ENCODE data around the gene POC1B.
A peak's percentile ranks its signal among the peaks of the same experiment; 100 is the strongest.
"Not testable (repeated sequence)": the region's sequence is repeated elsewhere in the genome, so short reads cannot be mapped to it uniquely, and the experiment has no call there.

The POC1B gene

GRCh38 chr12:89459279-89459678 lies 66.6 kb downstream of the POC1B start:
- not testable (repeated sequence) for DNase-seq

- no peak for DNase-seq
Observed at GRCh38 chr12:89456565-89456964, 69.3 kb downstream of the POC1B start.

GRCh38 chr12:89454080-89454848 lies 71.6 kb downstream of the POC1B start:
- DNase-seq: no peak

DNA sequence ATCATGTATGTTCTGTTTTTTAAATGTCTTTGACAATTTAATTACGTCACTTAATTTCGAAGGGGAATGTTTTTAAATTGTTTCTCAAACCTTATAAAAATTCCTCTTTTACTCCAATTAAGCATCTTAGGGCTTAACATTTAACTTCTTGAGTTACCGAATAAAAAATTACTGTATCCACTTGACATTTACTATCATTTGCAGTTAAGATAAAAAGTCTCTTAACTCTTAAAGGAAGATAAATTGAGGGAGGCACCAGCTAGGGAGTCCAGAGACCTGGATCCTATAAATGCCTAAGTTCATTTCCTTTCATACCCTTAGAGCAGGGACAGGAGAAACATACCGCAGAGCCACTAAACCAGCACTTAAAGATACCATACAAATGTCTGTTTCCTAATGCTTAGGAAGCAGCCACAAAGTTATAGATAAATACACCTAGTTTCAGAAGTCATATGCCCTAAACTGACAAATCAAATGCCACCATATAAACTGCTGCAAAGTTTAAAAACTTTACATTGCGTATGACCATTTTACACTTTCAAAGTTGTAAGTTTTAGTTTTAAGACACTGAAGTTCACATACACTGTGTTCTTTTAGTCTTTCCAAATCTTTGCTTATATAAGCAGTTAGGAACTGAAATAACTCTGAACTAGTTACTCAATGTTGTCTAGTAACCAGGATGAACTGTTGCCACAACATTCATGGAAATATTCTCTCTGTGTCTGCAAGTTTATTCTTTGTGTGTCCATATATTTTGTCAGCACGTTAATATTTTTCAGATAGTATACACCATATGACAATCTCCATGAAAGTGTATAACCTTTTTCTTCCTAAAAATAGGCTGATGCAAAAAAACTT lies 72.5 kb downstream of the POC1B start:
- DNase-seq: no peak

GRCh38 chr12:89451841-89452251 lies 74.0 kb downstream of the POC1B start:
- no peak for DNase-seq

DNA sequence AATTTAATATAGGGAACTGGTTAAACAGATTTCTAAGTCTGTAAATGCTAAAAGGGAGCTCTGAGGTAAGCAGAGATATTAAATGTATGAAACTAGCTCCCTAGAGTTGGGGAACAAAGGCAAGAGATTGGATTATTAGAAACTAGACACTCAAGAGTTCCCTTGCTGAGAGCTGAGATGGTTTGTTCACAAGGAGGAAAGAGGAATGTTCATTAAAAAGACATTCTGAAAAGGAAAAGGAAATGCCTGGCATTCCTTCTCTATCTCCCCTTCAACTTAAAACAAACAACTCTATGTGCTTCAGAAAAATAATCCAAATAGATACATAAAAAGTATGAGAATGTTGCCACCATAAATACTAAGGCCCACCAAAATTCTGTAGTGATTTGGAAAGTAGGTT lies 74.9 kb downstream of the POC1B start:
- DNase-seq: no peak

- no peak for DNase-seq
Observed at GRCh38 chr12:89448951-89449371, 76.9 kb downstream of the POC1B start.

DNA sequence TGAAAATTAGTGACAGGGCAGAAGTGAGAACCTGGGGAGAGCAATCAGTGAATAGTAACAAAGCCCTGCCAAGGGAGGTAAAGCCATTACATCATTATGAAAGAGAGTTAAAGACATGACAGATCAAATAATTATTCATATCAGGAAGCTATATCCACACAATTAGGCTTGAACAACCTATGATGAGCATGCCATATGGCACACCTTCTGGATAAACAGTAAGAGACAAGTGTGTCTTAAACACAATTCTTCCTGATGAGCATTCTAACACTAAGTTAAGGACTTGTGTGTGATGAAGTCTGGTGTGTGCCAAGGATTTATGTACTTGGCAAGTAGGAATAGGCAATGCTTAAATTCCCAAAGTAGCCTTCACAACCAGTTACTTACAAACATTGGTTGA lies 77.3 kb downstream of the POC1B start:
- no peak for DNase-seq

DNA sequence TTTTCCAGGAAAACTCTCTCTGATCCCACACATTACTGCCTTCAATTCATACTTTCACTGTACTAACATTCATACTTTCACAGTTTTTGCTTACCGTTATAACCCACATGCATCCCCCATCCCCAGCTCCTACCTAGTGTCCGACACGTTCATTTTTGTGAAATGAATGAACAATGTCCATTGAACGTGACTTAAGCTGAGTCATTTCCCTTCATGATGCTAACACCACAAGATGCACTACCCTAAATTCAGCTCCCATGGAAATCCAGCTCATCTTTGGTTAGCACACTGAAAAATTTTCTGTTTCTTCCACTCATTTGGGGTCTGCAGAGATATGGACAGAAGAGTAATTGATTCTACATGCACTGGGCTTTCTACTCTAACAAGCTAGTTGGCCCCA lies 85.9 kb downstream of the POC1B start:
- no peak for DNase-seq

GRCh38 chr12:89437231-89437630 lies 88.6 kb downstream of the POC1B start:
- no peak for DNase-seq

DNA sequence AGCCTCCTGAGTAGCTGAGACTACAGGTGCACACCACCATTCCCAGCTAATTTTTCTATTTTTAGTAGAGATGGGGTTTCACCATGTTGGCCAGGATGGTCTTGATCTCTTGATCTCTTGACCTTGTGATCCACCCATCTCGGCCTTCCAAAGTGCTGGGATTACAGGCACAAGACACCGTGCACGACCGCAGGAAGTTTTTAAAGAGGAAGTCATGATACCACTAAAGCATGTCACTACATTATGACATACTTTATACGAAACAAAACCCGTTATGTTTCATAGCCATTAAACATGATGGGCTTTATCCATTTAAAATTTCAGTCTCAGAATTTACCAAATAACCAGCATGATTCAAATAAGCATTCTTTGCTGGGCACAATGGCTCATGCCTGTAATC lies 89.8 kb downstream of the POC1B start:
- no peak for DNase-seq

DNA sequence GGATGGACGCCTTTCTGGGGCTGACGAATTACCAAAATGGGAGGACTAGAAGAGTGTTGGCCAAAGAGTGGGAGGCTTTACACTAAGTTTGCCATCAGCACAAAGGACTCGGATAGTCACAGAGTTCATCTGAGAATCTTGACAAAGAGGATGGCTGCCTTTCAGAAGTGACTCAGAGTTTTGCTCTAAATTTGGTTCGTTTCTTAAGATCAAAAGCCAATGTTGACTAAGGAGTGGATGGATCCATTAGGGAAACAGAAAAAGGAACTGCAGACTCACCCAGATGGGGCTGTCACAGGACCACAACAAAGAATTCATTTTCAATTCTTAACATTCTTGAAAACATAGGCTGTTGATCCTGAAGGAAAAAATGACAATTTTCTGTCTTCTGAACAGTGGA lies 92.2 kb downstream of the POC1B start:
- DNase-seq: no peak

DNA sequence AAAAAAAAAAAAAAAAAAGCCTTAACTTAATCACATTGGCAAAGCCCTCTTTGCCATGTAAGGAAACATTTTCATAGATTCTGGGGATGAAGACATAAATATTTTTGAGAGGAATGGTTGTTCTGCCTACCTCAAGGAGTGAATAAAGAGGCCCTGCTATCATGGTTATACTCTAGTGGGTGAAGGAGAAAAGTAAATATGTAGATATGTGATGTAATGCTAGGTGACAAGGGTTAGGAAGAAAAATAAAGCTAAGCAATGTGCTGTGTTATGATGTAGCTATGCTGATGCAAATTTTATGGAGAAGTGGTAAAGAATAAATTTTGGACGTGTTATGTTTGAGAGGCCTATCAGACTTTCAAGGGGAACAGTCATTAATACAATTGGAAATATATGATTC lies 93.5 kb downstream of the POC1B start:
- no peak for DNase-seq

DNA sequence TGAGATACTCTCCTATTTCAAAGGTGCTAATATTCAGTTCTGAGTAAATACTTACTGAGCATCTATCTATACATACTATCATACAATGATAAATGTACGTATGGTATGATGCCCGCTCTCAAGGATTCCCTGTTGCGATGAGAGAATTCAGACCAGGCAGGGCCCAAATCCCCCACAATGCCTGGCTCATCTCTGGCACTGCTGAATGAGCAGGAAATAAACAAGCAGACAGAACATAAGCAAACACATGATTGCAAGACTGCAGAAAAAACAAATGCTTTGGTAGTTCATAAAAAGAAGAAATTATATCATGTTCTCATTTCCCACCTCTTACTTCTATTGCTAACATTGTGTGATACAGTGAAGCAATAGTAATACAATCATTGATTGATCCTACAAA lies 96.3 kb downstream of the POC1B start:
- no peak for DNase-seq

GRCh38 chr12:89427508-89428156 lies 98.2 kb downstream of the POC1B start:
- DNase-seq: peak; percentile 53

DNA sequence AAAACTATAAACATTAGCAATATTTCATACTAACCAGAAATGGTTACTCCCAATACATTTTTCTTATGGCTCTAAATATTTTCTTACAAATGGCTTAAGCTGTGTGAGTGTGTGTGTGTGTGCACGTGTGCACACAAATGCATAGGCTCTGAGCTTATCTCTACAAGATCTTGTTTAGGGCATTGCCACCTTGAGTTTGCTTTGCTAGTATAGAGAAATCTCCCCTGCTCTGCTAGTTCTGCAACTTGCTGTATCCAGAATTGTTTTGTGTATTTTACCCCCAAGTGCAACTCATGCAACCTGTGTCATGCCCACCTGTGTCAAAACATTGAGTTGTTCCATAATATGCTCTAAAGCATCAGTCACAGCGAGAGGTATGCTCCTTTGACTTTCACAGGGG lies 101.0 kb downstream of the POC1B start:
- DNase-seq: no peak

DNA sequence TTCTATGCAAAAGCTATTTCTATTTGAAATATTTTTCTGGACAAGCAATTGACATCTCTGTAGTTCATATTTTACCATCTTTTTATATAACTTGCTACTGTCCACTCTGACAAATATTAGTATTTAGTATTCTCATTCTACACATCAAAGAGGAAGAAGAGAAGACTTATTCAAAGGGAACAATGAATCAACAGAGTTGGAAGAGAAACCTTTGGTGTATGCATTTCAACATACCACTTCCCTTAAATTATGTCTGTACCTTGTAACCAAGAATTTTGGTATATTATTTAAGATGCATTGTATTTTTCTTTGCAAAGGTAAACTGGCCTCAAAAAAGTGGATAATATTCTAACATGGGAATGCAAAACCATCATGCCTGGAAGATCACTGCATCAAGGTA lies 101.5 kb downstream of the POC1B start:
- no peak for DNase-seq

GRCh38 chr12:89421092-89421835 lies 104.6 kb downstream of the POC1B start:
- no peak for DNase-seq

DNA sequence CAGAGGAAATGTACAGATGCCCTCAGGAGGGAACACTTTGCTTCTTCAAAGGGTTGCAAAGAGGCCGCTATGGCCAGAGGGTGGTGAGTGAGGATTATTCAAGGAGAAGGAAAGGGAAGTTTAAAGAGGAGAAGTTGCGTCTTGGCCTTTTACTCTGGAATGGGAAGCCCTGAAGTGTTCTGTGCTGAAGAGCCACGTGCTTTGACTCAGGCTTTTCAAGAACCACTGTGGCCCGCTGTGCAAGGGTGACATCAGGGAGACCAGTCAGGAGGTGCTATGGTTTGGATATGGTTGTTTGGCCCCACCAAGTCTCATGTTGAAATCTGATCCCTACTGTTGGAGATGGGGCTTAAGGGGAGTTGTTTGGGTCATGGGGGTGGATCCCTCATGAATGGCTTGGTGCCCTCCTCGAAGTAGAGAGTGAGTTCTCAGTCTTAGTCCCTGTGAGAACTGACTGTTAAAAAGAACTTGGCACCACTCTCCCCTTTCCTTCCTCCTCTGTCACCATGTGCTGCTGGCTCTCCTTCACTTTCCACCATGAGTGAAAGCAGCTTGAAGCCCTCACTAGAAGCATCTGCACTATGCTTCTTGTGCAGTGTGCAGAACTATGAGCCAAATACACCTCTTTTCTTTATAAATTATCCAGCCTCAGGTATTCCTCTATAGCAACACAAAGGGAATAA lies 107.5 kb downstream of the POC1B start:
- DNase-seq: no peak

- no peak for DNase-seq
Observed at GRCh38 chr12:89417246-89417977, 108.4 kb downstream of the POC1B start.

DNA sequence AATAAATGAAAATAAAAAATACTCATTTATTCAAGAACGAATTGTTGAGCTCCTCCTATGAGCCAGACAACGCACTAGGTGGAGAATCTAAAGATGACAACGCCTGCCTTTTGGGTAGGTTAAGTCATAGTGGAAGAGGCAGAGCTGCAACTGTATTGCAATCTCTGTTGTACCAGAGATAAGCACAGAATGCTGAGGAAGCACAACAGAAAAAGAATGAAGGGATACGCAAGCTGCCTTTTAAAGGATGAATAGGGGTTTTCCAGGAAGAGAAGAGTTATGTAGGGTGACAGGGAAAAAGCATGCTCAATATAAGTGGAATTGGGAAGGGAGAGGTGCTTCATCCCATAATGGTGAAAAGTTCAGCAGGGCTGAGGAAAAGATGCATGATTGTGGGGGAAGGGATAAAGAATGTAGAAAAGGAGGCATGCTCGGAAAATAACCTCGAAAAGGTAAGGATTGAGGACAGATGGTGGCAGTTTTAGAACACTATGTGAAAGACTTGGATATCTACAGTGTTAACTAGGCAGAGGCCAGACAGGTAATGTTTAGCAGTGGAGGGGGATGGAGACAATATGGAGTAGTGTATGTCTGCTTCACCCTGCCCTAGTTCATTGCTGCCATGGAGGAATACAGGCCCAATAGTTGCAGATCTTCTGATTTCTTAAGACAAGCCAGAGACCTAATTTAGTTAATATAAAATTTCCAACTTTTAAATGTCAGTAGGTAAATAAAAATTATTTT lies 109.6 kb downstream of the POC1B start:
- no peak for DNase-seq
